GM13976 (cell line): Measurements from ENCODE around the gene DDR2.

Source experiments
- DNase-seq: peaks from one replicate; pipeline ENCODE4 v3.0.0; 2012; ENCODE audit warnings: low spot score
- in situ Hi-C: fragments of 300-500 bp; cut with MboI; formaldehyde crosslinking; loops from one replicate; pipeline ENCODE4 v1.12.0; 2022; ENCODE audit warnings: low sequenced_read_pairs, mixed read lengths, inconsistent platforms; ENCODE audit not compliant: unreplicated experiment
- TF ChIP-seq, protein P1 (sequence below): IDR thresholded peaks from 2 replicates; pipeline ENCODE4 v1.5.1; 2012; ENCODE audit warnings: borderline replicate concordance, mild to moderate bottlenecking; ENCODE audit not compliant: insufficient read depth; ENCODE audit errors: extremely low read depth, missing control alignments, control extremely low read depth

DDR2 gene

DNA sequence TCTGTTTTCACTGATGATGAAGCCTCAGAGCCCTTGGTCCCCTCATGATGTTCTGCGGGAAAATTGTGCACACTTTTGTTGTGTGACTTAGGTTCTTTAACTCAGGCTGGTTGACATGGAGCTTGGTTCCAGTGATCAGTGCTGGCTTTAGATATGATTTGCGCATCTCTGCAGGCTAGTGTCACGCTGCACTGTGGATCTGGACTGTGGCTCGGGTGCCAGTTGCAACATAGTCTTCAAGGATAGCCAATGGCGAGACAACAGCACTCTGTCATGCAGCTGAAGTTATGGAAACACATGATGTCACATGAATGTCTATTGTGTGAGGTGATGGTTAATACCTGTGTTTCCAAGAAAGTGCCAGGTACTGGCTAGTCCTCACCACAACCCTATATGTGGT, 56.7 kb downstream of the DDR2 start:
- no peak for DNase-seq
- in situ Hi-C loops: no loop called here
- TF ChIP-seq, protein P1, sequence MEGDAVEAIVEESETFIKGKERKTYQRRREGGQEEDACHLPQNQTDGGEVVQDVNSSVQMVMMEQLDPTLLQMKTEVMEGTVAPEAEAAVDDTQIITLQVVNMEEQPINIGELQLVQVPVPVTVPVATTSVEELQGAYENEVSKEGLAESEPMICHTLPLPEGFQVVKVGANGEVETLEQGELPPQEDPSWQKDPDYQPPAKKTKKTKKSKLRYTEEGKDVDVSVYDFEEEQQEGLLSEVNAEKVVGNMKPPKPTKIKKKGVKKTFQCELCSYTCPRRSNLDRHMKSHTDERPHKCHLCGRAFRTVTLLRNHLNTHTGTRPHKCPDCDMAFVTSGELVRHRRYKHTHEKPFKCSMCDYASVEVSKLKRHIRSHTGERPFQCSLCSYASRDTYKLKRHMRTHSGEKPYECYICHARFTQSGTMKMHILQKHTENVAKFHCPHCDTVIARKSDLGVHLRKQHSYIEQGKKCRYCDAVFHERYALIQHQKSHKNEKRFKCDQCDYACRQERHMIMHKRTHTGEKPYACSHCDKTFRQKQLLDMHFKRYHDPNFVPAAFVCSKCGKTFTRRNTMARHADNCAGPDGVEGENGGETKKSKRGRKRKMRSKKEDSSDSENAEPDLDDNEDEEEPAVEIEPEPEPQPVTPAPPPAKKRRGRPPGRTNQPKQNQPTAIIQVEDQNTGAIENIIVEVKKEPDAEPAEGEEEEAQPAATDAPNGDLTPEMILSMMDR: no peak

DNA sequence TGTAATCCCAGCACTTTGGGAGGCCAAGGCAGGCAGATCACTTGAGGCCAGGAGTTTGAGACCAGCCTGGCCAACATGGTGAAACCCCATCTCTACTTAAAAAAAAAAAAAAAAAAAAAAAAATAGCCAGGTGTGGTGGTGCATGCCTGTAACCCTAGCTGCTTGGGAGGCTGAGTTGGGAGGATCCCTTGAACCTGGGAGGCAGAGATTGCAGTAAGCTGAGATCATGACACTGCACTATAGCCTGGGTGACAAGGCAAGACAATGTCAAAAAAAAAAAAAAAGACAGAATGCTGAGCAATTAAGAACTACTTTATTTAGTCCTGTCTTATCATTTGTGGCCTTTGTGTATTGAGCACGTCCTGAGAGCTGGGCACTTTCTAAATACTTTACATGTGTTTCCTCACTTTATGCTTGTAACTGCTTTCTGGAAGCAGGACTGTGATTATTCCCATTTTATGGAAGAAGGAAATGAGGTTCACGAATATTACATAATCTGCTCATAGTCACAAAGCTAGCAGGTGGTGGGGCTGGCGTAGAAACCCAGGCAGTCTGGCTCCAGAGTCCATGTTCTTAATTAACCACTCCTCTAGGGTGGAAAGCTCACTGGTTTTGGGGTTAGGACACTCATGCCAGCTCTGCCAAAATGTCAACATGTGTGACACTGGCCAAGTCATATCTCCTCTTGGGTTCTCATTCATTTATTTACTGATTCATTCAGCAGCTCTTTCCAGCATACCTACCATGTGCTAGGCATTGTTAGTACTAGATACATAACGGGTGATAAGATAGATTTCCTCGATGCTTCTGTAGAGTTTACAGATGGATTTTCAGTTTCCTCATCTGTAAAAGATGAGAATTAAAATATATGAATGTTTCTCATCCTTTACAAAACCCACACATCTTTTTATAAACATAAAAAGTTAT, 57.7 kb downstream of the DDR2 start:
- TF ChIP-seq, protein P1: no peak
- DNase-seq: no peak
- in situ Hi-C loops: no loop called here

DNA sequence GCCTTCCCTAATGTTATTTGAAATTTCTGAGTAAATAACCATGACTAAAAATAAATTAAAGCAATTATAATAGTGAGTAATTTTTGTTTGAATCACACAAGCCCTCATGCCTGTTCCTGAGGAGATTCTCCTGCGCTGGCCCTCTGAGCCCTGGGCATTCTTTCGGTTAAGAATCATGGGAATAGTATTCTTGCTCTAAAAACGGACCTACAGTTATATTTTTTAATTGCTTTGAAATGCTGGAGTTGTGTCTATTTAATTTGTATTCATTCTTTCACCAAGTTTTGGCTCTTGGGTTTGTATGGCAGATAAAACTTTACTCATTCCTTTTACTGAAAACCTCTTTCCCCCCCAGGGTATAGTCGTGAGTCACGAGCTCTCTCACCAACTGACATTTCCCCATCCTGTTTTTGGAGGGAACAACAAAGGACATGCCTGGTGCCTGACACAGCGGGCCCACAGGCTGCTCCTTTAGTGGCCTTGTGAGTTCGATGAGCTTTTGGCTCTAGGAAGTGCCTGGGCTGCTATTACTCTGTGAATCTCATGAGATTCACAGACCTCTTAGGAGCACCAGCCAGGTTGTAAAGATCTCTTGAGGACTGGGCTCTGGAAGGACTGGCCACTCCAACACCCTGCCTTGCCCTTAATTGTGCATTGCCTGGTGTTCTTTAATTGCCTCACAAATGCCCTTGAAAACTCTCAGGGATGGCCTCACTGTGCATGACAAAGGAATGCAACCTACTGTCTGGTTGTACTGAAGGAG, 58.6 kb downstream of the DDR2 start:
- no peak for DNase-seq
- in situ Hi-C loops: no loop called here
- TF ChIP-seq, protein P1: no peak

DNA sequence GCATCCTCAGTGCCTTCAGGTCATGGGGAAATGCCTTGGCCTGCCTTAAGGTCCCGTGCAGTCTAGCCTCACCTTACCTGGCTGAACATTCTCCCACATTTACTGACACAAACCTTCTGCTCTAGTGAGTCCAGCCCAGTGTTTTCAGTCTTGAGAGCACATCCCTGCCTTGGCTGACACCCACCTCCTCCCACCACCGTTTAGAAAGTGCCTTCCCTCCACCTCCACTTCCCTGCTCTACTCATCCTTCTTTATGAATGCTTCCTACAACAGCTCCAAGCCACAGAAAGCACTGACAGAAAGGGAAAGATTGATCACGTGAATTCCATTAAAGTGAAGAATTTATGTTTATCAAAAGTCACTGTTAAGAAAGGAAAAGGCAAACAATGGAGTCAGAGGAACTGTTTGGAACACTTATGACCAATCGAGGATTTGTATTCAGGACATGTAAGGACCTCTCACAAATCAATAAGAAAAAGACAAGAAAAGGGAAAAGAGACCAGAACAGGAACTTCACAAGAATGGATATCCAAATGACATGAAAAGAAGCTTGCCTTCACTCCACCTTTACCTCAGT, 59.8 kb downstream of the DDR2 start:
- no peak for DNase-seq
- in situ Hi-C loops: no loop called here
- TF ChIP-seq, protein P1: no peak

DNA sequence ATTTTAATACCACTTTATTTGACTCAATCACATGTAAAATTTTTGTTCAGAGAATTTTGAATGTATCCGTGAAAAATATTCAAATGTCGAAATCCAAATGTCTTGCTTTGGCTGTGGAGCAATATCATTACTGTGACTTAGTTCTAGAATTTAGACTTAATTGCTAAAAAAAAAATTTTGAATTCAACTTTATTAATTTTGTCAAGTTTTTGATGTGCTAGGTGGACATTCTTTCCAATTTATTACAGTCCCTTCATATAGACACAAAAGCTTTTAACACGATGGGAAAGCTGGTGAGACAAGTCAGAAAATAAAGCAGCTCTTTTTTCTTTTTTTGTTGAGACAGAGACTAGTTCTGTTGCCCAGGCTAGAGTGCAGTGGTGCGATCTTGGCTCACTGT, 62.6 kb downstream of the DDR2 start:
- DNase-seq: no peak
- in situ Hi-C loops: no loop called here
- TF ChIP-seq, protein P1: no peak

DNA sequence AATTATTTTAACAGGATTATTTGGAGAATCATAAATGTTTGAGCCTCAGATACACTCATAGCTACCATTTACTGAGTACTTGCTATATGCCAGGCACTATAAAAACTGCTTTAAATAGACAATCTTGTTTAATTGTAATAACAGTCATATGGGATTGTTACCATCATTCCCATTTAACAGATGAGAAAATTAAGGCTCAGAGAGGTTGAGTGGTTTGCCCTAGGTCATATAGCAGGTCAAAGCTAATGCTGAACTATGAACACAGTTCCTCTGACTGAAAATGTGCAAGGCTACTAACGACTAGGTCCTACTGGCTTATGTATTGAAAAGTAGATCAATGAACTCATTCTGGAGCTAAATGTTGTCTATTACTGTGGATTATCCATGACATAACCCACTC, 63.4 kb downstream of the DDR2 start:
- no peak for DNase-seq
- TF ChIP-seq, protein P1: no peak
- in situ Hi-C loops: no loop called here
